ENCODE data around the gene LAMC3.

DNA sequence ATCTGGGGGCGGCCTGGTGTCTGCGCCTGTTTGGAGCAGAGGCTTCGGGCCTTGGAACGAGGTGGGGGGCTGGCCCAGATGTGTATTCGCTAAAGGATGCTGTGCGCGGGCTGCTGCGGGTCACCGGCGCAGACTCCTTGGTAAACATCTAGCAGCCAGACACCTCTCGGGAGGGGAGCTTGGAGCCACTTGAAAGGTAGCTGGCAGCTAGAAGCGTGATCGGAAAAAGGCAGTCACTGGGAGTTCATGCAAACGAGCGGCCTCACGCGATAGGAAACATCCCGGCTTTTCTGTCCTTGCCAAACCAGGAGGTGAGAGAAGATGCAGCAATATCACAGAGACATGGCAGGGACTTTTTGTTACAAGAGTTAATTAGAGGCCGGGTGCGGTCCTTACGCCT, 8.1 kb downstream of the LAMC3 start:
- no peak for TF ChIP-seq POLR2A (IDR thresholded peaks at IDR 0.05)
- no peak for TF ChIP-seq CTCF (IDR thresholded peaks at IDR 0.05)
- no peak for TF ChIP-seq POLR2AphosphoS5 (IDR thresholded peaks at IDR 0.05)

Data from stomach (tissue), 4 donors.